8988T (cell line): ENCODE results near the gene PTMA.

Source experiments
- DNase-seq: peaks from one replicate; pipeline ENCODE4 v3.0.0; 2011

Gene PTMA

DNA sequence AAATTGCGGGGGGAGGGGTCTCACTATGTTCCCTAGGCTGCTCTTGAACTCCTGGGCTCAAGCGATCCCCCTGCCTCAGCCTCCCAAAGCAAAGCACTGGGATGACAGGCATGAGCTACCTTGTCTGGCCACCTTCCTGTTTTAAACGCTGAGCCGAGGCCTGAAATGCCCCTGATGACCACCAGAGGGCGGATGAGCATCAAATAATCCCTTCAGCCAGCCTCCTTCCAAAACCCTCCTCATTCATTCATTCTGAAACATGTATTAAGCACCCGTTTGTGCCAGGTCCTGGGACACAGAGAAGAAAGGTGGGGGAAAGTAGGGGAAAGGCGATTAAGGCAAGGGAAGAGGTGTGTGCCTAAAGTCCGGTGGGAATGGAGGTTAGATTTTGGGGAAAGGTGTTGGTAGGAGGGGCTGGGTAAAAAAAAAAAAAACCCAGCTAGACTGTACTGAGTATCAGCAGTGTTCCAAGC lies 30.7 kb upstream of the PTMA start:
- peak; percentile 76 for DNase-seq

- DNase-seq: no peak
These were observed 28.4 kb upstream of the PTMA start for GRCh38 chr2:231679908-231680284.

GRCh38 chr2:231680285-231680991 lies 27.9 kb upstream of the PTMA start:
- no peak for DNase-seq

GRCh38 chr2:231680992-231681852 lies 27.1 kb upstream of the PTMA start:
- DNase-seq: peak; percentile 98

GRCh38 chr2:231682603-231683291 lies 25.6 kb upstream of the PTMA start:
- DNase-seq: no peak

- DNase-seq: no peak
These were observed 24.8 kb upstream of the PTMA start for GRCh38 chr2:231683292-231684235.

DNA sequence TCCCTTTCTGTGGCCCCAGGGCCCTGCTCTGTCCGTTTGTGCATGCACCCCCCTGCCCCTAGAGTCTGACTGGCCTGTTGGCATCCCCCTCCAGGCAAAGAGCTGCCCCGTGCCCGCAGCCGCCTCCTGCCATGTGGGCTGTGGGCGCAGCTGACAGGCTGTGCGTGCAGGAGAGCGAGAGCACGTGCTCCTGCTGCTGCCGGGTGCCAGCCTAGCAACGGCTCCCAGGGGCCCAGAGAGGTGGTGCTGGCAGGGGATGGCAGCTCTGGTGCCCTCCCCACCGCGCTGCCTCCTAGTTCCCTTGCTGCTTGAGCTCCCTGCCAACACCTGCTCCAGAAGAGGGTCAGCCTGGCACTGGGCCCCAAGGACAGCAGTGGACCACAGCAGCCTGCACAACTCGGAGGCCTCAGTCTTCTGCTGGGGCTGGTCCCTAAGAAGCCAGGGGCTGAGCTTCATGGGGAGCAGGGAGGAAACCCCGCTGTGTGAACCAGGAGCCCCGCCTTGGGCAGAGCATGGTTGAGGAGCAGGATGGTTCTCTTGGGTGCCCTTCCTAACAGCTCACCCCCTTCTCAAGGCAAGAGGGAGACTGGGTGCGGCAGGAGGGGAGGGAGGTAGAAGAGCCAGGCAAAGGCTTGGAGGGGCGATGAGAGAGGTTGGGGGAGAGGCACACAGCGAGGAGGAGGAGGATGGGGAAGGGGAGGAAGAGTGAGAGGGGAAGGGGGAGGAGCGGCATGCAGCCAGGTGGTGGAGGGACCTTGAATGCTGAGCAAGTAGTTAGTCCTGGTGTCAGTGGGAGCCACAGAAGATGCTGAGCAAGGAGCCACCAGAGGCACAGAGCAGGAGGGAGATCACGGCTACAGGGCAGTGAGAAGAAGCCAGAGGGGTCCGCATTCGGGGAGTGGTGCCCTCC lies 23.8 kb upstream of the PTMA start:
- no peak for DNase-seq

DNA sequence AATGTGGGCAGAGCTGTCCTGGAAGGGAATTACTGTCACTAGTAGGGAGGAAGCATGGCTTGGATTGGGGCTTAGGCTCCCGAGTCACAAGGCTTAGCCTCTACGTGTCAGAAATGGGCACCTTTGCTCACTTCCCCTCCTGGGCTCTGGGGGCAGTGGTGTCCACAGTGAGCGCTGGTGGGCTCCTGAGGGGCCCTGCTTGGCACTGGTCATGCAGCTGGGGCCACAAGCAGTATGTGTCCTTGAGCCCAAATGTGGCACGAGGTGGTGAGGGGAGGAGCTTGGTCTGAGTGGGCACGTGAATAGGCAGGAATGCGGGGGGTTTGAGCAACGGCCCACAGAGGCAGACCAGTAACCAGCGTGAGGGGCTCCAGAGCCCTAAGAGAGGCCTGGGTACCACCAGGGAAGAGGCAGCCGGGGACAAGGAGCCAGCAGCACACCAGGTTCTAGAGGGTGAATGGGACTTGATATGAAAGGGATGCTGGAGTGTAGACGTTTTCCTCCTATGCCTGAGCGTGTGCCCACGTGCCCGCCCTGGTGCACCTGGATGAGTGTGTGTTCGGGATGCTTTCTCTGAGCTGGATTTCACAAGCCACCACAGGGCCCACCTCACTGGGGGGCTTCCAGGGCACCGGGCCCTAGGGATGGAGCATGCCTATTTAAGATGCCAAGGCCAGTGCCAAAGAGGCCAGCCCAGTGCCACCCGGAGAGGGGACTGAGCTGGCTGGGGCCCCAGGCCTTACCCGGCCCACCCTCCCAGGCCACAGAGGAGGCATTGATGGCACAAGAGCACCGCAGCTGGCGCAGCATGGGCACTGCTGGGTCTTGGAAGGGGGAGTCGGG lies 22.8 kb upstream of the PTMA start:
- no peak for DNase-seq

GRCh38 chr2:231686192-231687100 lies 21.9 kb upstream of the PTMA start:
- DNase-seq: no peak

DNA sequence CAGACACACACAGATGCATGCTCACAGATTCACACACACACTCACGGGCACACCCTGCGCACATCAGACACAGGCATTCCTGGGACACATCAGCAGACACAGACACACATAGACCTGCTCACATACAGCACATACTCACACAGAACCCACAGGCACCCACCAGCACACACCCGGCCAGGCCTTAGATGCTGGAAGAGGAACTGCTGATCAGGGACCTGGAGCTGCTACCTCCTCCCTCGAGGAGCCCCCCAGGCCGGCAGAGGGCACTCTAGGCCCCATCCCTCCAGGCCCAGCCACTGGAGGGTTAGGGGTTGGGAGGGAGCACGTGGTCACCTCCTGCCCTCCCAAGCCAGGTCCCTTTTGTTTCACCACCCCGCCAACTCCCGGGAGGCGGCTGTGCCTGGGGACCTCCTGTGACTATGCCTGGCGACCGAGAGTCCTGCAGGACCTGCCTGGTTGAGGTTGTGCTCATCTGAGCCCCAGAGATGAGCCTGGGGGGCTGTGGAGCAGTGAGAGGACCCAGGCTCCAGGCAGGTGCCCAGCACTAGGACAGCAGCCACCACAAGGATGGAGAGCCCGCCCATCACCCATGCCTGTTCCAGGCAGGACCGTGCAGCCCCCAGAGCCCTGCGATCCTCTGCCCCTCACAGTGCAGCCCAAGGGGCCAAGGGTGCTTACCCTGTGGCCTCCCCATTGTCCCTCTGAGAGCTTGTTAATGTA lies 21.0 kb upstream of the PTMA start:
- peak; percentile 91 for DNase-seq

- DNase-seq: no peak
These were observed 20.4 kb upstream of the PTMA start for GRCh38 chr2:231687961-231688360.

GRCh38 chr2:231688719-231689118 lies 19.6 kb upstream of the PTMA start:
- DNase-seq: no peak

GRCh38 chr2:231689124-231689893 lies 19.0 kb upstream of the PTMA start:
- DNase-seq: no peak

DNA sequence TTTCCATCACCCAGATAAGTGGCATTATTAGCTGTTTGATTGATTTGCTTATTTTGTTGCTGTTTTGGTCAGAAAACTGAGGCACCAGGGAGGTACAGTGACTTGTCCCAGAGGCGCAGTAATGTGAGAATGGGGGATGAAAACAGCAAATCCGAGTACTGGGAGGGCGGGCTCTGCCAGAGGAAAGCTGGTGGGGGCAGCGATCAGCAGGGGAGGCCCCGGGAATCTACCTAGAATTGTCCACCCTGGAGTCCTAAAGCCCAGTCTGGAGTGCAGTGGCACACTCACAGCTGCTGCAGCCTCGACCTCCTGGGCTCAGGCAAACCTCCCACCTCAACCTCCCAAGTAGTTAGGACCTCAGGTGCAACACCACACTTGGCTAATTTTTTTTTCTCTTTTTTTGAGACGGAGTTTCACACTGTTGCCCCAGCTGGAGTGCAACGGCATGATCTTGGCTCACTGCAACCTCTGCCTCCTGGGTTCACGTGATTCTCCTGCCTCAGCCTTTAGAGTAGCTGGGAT lies 17.0 kb upstream of the PTMA start:
- DNase-seq: no peak

DNA sequence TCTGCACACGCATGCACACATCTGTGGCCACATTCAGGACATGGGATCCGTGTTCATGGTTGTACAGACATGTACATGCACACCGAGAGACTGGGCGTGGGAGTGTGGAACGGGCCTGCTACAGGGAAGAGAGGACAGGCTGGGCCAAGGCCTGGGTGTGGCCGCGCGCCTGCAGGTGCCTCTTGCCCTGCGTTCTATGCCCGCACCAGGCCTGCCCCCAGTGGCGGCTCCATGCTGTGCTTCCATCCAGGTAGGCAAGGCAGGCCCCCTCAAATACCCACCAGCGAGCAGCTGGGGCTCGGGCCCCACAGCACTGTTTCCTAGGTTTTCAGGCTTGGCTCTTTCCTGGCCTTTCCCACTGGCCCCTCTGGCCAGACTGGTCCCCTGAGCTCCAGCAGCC lies 15.5 kb upstream of the PTMA start:
- no peak for DNase-seq

GRCh38 chr2:231693956-231694355 lies 14.4 kb upstream of the PTMA start:
- DNase-seq: no peak

DNA sequence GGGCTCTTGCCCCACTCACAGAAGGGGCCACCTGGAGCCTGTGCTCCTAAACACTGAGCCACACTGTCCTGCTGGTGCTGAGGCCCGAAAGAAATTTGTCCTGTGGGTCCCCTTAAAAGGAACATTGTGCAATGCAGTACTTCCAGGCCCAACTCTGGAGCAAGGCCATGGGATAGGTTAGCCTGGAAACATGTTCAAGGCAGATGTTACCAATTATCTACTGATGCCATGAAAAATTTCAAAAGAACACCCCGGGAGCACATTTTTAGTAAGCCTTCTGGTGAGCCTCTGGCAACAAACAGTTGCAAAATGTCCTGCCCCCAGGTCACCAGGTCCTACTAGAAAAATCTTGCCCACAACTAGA lies 12.3 kb upstream of the PTMA start:
- DNase-seq: no peak

DNA sequence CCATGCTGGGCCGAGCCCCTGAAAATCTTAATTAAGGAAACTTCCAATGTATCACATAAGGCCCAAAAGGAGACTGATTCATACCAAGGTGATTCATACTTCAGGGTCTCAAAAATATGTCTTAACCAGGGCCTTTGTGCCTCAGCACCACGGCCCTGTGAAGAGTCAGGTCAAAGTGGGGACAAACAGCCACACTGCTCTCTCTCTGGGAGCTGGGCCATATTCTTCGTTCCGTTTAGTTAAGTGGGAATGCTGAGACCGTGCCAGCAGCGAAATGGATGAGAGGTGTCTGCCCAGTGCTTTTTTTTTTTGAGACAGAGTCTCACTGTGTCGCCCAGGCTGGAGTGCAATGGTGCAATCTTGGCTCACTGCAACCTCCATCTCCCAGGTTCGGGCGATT lies 9.3 kb upstream of the PTMA start:
- no peak for DNase-seq
